Measurements from ENCODE around the gene TMEM62. TPM values are rescaled to one million over a fixed set of nuclear protein-coding genes. Genes with fewer than 3 reads are reported as not detected.

Gene TMEM62
- total RNA-seq, 1 experiment from 2014 or later, result 7.2 TPM

- no peak overlapping the region for H3K14ac ChIP-seq (ENCODE audit: insufficient read depth, low read length)
- H3K9me3 Mint-ChIP-seq, result no peaks in the 10 kb centered on the region
- no peak overlapping the region for H2AFZ ChIP-seq (ENCODE audit: low read length)
- peak overlapping the region in 1 of 3 experiments; percentile 40; a peak in 1 of 7 replicates for H3K27ac Mint-ChIP-seq
- no peak overlapping the region for H2BK5ac ChIP-seq (ENCODE audit: insufficient read length, low read length)
- H2BK120ac ChIP-seq (ENCODE audit: low read depth, low read length, poor library complexity, severe bottlenecking), result no peak overlapping the region
- no peaks in the 10 kb centered on the region for H3K79me2 ChIP-seq (ENCODE audit: insufficient read depth, low read length)
- H4K91ac ChIP-seq (ENCODE audit: insufficient read length, low read depth, low read length), result no peak overlapping the region
- H3K18ac ChIP-seq (ENCODE audit: insufficient read length, low read depth, low read length), result no peak overlapping the region
- DNase-seq, result no peak
- no peak overlapping the region for H3K23ac ChIP-seq (ENCODE audit: insufficient read length, low read depth, low read length)
- H2BK12ac ChIP-seq (ENCODE audit: insufficient read length, low read depth, low read length), result no peak overlapping the region
- H2BK20ac ChIP-seq (ENCODE audit: low read depth, low read length, poor library complexity, severe bottlenecking), result no peak overlapping the region
- H4K20me1 ChIP-seq (ENCODE audit: control insufficient read depth, insufficient read depth, insufficient read length), result no peaks in the 10 kb centered on the region
- H3K27me3 Mint-ChIP-seq (ENCODE audit: low read depth), result no peaks in the 10 kb centered on the region
- H3K4me2 ChIP-seq (ENCODE audit: insufficient read depth, insufficient read length, low read length), result no peak overlapping the region
- no peak overlapping the region for H3K27ac ChIP-seq (ENCODE audit: insufficient read length, low read depth, low read length)
- no peak overlapping the region for H3K9ac ChIP-seq (ENCODE audit: extremely low read depth, insufficient read length, low read length)
- H3K4me1 ChIP-seq (ENCODE audit: insufficient read depth, low read length), result no peaks in the 10 kb centered on the region
- H3K79me1 ChIP-seq (ENCODE audit: insufficient read depth, low read depth, low read length, poor library complexity, severe bottlenecking), result peaks cover 7% of the 10 kb centered on the region
- no peak overlapping the region for H2BK15ac ChIP-seq (ENCODE audit: low read depth, low read length)
- H3K4me1 Mint-ChIP-seq, result no peaks in the 10 kb centered on the region; a peak in 1 of 4 replicates
- H3K4me3 Mint-ChIP-seq, result no peak overlapping the region
- no peaks in the 10 kb centered on the region for H3K23me2 ChIP-seq (ENCODE audit: insufficient read length, low read depth, low read length, poor library complexity, severe bottlenecking)
- H3K9me3 ChIP-seq (ENCODE audit: control insufficient read depth, low read depth, low read length), result no peaks in the 10 kb centered on the region
- H3K36me3 Mint-ChIP-seq (ENCODE audit: insufficient read depth in 1 of 3, low read depth in 3 of 3), result peaks cover 4 to 16% (median 10%) of the 10 kb centered on the region in 3 experiments; a peak in 6 of 7 replicates
- no peak overlapping the region for H4K5ac ChIP-seq (ENCODE audit: insufficient read length, low read depth, low read length)
- no peaks in the 10 kb centered on the region for H3K27me3 ChIP-seq (ENCODE audit: insufficient read depth, low read length)
- TF ChIP-seq CTCF (conservative IDR thresholded peaks at IDR 0.05), result no peak
- H2AK5ac ChIP-seq (ENCODE audit: insufficient read length, low read length), result no peak overlapping the region
- WGBS (ENCODE audit: extremely low coverage, insufficient read length, low lambda C conversion rate), result no CpG with 5 or more reads among the region's 1 CpG
- no peak overlapping the region for H4K8ac ChIP-seq (replicated peaks; ENCODE audit: insufficient read length, low read depth, low read length)
- H3K56ac ChIP-seq (ENCODE audit: insufficient read length, low read depth, low read length), result no peak overlapping the region
- no peak overlapping the region for H3T11ph ChIP-seq (ENCODE audit: low read length)
- no peak overlapping the region for H3K4ac ChIP-seq (ENCODE audit: low read depth, low read length)
Observed at GRCh38 chr15:43093026-43093425, 40.4 kb upstream of the TMEM62 start.

All from H9 (cell line).